ENCODE measurements around the gene GPR132.

DNA sequence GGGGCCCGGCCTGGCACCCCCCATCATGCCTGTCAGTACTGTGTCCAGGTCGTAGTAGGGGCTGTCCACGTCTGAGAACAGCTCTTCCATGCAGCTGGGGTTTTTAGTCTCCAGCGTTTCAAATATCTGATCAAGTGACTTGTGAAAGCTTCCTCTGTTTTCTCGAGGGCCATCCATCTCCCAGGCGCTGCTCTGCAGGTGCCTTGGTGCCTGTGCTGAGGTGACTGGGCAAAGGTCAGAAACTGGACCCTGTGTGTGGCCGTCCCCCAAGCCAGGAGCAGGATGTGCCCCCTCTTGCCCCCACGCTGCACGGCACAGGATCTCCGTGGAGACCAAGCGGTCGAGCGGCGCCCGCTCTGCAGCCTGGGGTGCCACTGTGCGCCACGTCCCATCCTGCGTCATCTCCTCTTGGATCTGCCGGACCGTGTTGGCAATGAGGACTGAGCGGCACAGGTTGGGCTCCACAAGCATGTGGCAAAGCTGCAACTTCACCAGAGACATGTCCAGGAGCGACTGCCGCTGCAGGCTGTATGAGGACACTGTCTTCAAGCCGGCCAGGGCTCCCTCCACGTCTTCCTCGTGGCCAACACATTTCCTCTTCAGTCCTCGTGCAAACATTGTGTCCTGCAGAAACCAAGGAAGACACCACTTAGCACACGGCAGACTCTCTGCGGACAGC is 53.8 kb downstream of the GPR132 start:
- TF ChIP-seq ZNF263 (CRISPR knock-in tag; IDR thresholded peaks at IDR 0.05) = no peak
- no peak for TF ChIP-seq ZNF274 (CRISPR knock-in tag; IDR thresholded peaks at IDR 0.05)
- no peak for TF ChIP-seq NBN (conservative IDR thresholded peaks at IDR 0.05)
- no peak for TF ChIP-seq ESRRA (CRISPR knock-in tag; IDR thresholded peaks at IDR 0.05; ENCODE audit: low read depth)
- no peak for TF ChIP-seq MTA3 (CRISPR knock-in tag; IDR thresholded peaks at IDR 0.05)
- TF ChIP-seq, protein P1, sequence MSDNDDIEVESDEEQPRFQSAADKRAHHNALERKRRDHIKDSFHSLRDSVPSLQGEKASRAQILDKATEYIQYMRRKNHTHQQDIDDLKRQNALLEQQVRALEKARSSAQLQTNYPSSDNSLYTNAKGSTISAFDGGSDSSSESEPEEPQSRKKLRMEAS (IDR thresholded peaks at IDR 0.05) = no peak
- TF ChIP-seq, protein P2, sequence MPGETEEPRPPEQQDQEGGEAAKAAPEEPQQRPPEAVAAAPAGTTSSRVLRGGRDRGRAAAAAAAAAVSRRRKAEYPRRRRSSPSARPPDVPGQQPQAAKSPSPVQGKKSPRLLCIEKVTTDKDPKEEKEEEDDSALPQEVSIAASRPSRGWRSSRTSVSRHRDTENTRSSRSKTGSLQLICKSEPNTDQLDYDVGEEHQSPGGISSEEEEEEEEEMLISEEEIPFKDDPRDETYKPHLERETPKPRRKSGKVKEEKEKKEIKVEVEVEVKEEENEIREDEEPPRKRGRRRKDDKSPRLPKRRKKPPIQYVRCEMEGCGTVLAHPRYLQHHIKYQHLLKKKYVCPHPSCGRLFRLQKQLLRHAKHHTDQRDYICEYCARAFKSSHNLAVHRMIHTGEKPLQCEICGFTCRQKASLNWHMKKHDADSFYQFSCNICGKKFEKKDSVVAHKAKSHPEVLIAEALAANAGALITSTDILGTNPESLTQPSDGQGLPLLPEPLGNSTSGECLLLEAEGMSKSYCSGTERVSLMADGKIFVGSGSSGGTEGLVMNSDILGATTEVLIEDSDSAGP (CRISPR knock-in tag; IDR thresholded peaks at IDR 0.05; ENCODE audit: borderline replicate concordance) = no peak
- no peak for TF ChIP-seq CHD4 (IDR thresholded peaks at IDR 0.05; ENCODE audit: borderline replicate concordance, low read length)
- no peak for TF ChIP-seq ZFP1 (CRISPR knock-in tag; IDR thresholded peaks at IDR 0.05)
- TF ChIP-seq EZH2 (conservative IDR thresholded peaks at IDR 0.05; ENCODE audit: low read depth, low read length) = no peak
- TF ChIP-seq, protein P3, sequence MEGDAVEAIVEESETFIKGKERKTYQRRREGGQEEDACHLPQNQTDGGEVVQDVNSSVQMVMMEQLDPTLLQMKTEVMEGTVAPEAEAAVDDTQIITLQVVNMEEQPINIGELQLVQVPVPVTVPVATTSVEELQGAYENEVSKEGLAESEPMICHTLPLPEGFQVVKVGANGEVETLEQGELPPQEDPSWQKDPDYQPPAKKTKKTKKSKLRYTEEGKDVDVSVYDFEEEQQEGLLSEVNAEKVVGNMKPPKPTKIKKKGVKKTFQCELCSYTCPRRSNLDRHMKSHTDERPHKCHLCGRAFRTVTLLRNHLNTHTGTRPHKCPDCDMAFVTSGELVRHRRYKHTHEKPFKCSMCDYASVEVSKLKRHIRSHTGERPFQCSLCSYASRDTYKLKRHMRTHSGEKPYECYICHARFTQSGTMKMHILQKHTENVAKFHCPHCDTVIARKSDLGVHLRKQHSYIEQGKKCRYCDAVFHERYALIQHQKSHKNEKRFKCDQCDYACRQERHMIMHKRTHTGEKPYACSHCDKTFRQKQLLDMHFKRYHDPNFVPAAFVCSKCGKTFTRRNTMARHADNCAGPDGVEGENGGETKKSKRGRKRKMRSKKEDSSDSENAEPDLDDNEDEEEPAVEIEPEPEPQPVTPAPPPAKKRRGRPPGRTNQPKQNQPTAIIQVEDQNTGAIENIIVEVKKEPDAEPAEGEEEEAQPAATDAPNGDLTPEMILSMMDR (CRISPR knock-in tag; IDR thresholded peaks at IDR 0.05) = no peak
- TF ChIP-seq, protein P4, sequence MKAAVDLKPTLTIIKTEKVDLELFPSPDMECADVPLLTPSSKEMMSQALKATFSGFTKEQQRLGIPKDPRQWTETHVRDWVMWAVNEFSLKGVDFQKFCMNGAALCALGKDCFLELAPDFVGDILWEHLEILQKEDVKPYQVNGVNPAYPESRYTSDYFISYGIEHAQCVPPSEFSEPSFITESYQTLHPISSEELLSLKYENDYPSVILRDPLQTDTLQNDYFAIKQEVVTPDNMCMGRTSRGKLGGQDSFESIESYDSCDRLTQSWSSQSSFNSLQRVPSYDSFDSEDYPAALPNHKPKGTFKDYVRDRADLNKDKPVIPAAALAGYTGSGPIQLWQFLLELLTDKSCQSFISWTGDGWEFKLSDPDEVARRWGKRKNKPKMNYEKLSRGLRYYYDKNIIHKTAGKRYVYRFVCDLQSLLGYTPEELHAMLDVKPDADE (CRISPR knock-in tag; IDR thresholded peaks at IDR 0.05) = no peak
- TF ChIP-seq NR2C2 (CRISPR knock-in tag; IDR thresholded peaks at IDR 0.05; ENCODE audit: borderline replicate concordance) = no peak

Data from HepG2 (cell line).